Gastrocnemius medialis (tissue), 4 donors: ENCODE results near the gene GUK1. TPM values are rescaled to one million over a fixed set of nuclear protein-coding genes. Genes with fewer than 3 reads are reported as not detected.
A peak's percentile ranks its signal among the peaks of the same experiment; 100 is the strongest.

Experiments
- ATAC-seq, 2 donors: fragments of 150-250 bp; one replicate each; pipeline ENCODE4 v1.9.1; 2016
- DNase-seq, 2 donors: peaks; one replicate each; pipeline ENCODE4 v3.0.0-alpha.2; 2019
- H3K27ac ChIP-seq, 4 donors: fragments of 200-600 bp; sonication (generic); 1 replicate in 1 of 4; 2 replicates in 3 of 4; pipeline ENCODE4 v1.5.1; 2016 to 2018; ENCODE audit warnings: mild to moderate bottlenecking in 2 of 4, moderate library complexity in 1 of 4
- H3K27me3 ChIP-seq, 3 donors: fragments of 200-600 bp; sonication (generic) in 2 of 3; 1 replicate in 1 of 3; 2 replicates in 2 of 3; pipeline versions ENCODE4 v1.5.1 to v1.6.0; 2016 to 2019; ENCODE audit warnings: mild to moderate bottlenecking in 1 of 3, moderate library complexity in 1 of 3
- H3K36me3 ChIP-seq, 2 donors: fragments of 200-600 bp; sonication (generic) in 1 of 2; one replicate each; pipeline ENCODE4 v1.5.1; 2017 to 2018
- H3K4me1 ChIP-seq, 2 donors: fragments of 200-600 bp; sonication (generic) in 1 of 2; one replicate each; pipeline ENCODE4 v1.5.1; 2016 to 2017; ENCODE audit warnings: mild to moderate bottlenecking in 2 of 2
- H3K4me3 ChIP-seq, 4 donors: fragments of 200-600 bp; sonication (generic) in 3 of 4; 1 replicate in 1 of 4; 2 replicates in 3 of 4; pipeline ENCODE4 v1.5.1; 2016 to 2019; ENCODE audit warnings: mild to moderate bottlenecking in 2 of 4
- H3K9me3 ChIP-seq, 3 donors: fragments of 200-600 bp; sonication (generic) in 2 of 3; 1 replicate in 1 of 3; 2 replicates in 2 of 3; pipeline ENCODE4 v1.5.1; 2016 to 2019
- CTCF ChIP-seq, 5 experiments: fragments of 450-650 bp in 3 of 5; fragments of 200-600 bp in 2 of 5; sonication (generic) in 2 of 5; IDR thresholded peaks in 4 of 5; conservative IDR thresholded peaks in 1 of 5; 1 replicate in 4 of 5; 2 replicates in 1 of 5; pipeline ENCODE4 v1.5.1; 2016 to 2019; ENCODE audit warnings: antibody characterized with exemption in 5 of 5, mild to moderate bottlenecking in 3 of 5, moderate library complexity in 3 of 5
- POLR2A ChIP-seq, 2 donors: fragments of 450-650 bp; IDR thresholded peaks; one replicate each; pipeline ENCODE4 v1.6.1; 2017; ENCODE audit warnings: antibody characterized with exemption in 2 of 2, mild to moderate bottlenecking in 2 of 2, moderate library complexity in 2 of 2
- in situ Hi-C, 4 donors: fragments of 200-750 bp; cut with MboI; loops; one replicate each; pipeline versions ENCODE4 v1.15.0 to v1.8.0; 2017; ENCODE audit warnings: low sequenced_read_pairs in 4 of 4
- intact Hi-C: fragments of 100-400 bp; cut with DNase I; formaldehyde crosslinking; loops from one replicate; pipeline ENCODE4 v1.15.1; 2023; ENCODE audit warnings: low total_unique reads
- total RNA-seq, 4 donors: library from RNA; depleted of rRNA; stranded (reverse); fragments of >200 nt; gene quantifications; one replicate each; pipeline versions ENCODE4 v1.1.0 to v1.2.3, GENCODE V29; 2016

GUK1 gene
- total RNA-seq, 4 donors from 2014 or later, result 161 to 230 (median 183) TPM

GRCh38 chr1:228100822-228101613 lies 39.1 kb upstream of the GUK1 start:
- peaks cover 0 to 39% of the 10 kb centered on the region in 2 donors for H3K36me3 ChIP-seq
- peaks cover 14 to 21% of the 10 kb centered on the region in 2 donors for H3K4me1 ChIP-seq
- no peak overlapping the region for H3K4me3 ChIP-seq
- H3K27me3 ChIP-seq, result no peaks in the 10 kb centered on the region
- no peak for ATAC-seq
- H3K9me3 ChIP-seq, result no peaks in the 10 kb centered on the region
- intact Hi-C loops, result loop anchor here (10.0 kb wide), 2 partner anchors 304 to 384 kb away; partner anchors contain the start of genes RNF187 and TRIM11
- in situ Hi-C loops, result no loop called here
- TF ChIP-seq CTCF (IDR thresholded peaks at IDR 0.05 in 4 of 5, conservative IDR thresholded peaks at IDR 0.05 in 1 of 5) (no peak), POLR2A (IDR thresholded peaks at IDR 0.05) (no peak)
- H3K27ac ChIP-seq, result peak overlapping the region in 3 of 4 donors; percentile 45 to 97 (median 81)
- DNase-seq, result no peak

- no peaks in the 10 kb centered on the region for H3K9me3 ChIP-seq
- no peak for ATAC-seq
- in situ Hi-C loops, result no loop called here
- intact Hi-C loops, result loop anchor here (10.0 kb wide), 2 partner anchors 303 to 383 kb away; partner anchors contain the start of genes RNF187 and TRIM11
- peaks cover 14 to 21% of the 10 kb centered on the region in 2 donors for H3K4me1 ChIP-seq
- no peak for TF ChIP-seq POLR2A (IDR thresholded peaks at IDR 0.05)
- no peak for TF ChIP-seq CTCF (IDR thresholded peaks at IDR 0.05 in 4 of 5, conservative IDR thresholded peaks at IDR 0.05 in 1 of 5)
- DNase-seq, result no peak
- H3K27me3 ChIP-seq, result no peaks in the 10 kb centered on the region
- peak overlapping the region in 1 of 4 donors; percentile 92 for H3K4me3 ChIP-seq
- peak overlapping the region; percentile 81 to 97 (median 90) for H3K27ac ChIP-seq
- peaks cover 0 to 45% of the 10 kb centered on the region in 2 donors for H3K36me3 ChIP-seq
These were observed 38.5 kb upstream of the GUK1 start for GRCh38 chr1:228101614-228101993.

DNA sequence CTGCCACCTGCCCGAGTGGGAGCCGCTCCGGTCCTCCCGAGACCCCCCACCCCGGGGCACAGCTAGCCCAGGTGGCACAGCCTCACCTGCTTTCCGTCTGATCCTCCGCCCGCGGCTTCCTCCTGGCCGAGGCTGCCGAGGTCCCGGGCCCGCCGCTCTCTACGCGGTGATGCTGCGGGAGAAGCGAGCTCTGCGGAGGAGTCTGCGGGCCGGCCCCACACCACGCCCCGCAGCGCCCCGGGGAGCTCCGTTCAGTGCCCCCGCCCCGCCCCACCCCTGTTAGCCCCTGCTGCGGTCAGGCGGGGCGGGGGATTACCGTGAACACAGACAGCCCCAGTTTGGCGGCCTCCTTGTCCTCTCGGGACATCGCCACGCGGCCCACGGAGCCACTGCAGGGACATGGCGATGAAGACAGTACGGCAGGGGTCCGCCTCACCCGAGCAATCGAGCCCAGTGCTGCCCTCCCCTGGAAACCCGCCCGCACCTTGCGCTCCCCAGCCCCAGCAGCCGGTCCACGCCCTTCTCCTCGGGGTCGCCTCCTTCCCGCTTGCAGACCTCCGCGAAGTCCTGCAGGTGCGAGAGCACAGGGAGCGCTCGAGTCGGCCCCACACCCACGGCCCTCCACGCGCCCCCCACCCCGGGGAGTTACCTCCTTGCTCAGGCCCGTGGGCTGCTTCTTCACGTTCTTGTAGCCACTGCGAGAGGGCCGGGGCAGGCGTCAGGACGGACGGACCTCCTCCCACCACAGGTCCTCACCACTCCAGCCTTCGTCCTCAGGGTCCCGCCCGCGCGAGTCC lies 37.9 kb upstream of the GUK1 start:
- Histone ChIP-seq H3K4me3 (peak overlapping the region; percentile 69 to 98 (median 86)), H3K4me1 (peaks cover 14 to 21% of the 10 kb centered on the region in 2 donors), H3K27ac (peak overlapping the region; percentile 81 to 97 (median 90)), H3K27me3 (no peaks in the 10 kb centered on the region), H3K9me3 (no peaks in the 10 kb centered on the region), H3K36me3 (peaks cover 0 to 51% of the 10 kb centered on the region in 2 donors)
- TF ChIP-seq POLR2A (IDR thresholded peaks at IDR 0.05) (no peak), CTCF (IDR thresholded peaks at IDR 0.05 in 4 of 5, conservative IDR thresholded peaks at IDR 0.05 in 1 of 5) (no peak)
- intact Hi-C loops, result loop anchor here (10.0 kb wide), 2 partner anchors 303 to 383 kb away; partner anchors contain the start of genes RNF187 and TRIM11
- in situ Hi-C loops, result no loop called here
- ATAC-seq (peak in 1 of 2 donors; percentile 10), DNase-seq (no peak)

GRCh38 chr1:228102791-228103620 lies 37.1 kb upstream of the GUK1 start, which contains the start of gene C1orf35:
Gene C1orf35, minus strand, starts transcription at chr1:228103325. Its CDS starts 98 bp downstream, at chr1:228103227.
- in situ Hi-C loops (no loop called here), intact Hi-C loops (loop anchor here (1.0 to 10.0 kb wide), 3 partner anchors 21 to 382 kb away; partner anchors contain the start of genes ARF1, RNF187 and TRIM11)
- H3K27ac ChIP-seq, result peak within 1 kb of the TSS; percentile 81 to 97 (median 90)
- H3K27me3 ChIP-seq, result no peaks in the 10 kb centered on the region
- peaks cover 15 to 25% of the 10 kb centered on the region in 2 donors for H3K4me1 ChIP-seq
- peak; percentile 50 to 56 for TF ChIP-seq POLR2A (IDR thresholded peaks at IDR 0.05)
- TF ChIP-seq CTCF (IDR thresholded peaks at IDR 0.05 in 4 of 5, conservative IDR thresholded peaks at IDR 0.05 in 1 of 5), result peak in 1 of 5 experiments; percentile 30
- peaks cover 0 to 43% of the 10 kb centered on the region in 2 donors for H3K36me3 ChIP-seq
- no peaks in the 10 kb centered on the region for H3K9me3 ChIP-seq
- ATAC-seq (peak; percentile 84 to 86), DNase-seq (peak; percentile 80 to 89)
- H3K4me3 ChIP-seq, result peak within 1 kb of the TSS; percentile 69 to 98 (median 86)
